Islet precursor cell (in vitro differentiated cells): Measurements from ENCODE around the gene CNTN5.
A peak's percentile ranks its signal among the peaks of the same experiment; 100 is the strongest.

Experiments
- DNase-seq: peaks from one replicate; pipeline ENCODE4 v3.0.0-alpha.2; 2018

CNTN5 gene

DNA sequence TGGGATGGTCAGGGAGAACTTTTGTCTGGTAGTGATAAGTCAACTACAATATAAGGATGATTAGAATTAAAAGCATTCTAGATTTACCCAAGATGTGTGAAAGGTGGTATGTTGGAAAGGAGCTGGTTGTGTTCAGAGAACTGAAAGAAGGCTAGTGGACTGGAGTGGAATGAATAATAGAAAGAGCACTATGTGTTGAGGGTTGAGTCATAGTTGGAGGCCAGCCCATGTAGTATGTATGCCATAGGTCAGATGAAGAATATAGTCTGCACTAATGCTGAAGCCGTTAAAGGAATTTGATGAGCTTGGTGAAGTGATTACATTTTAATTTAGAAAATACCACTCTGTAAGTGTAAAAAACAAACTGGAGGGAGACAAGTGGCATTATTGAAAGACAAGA, 514.1 kb downstream of the CNTN5 start:
- no peak for DNase-seq

DNA sequence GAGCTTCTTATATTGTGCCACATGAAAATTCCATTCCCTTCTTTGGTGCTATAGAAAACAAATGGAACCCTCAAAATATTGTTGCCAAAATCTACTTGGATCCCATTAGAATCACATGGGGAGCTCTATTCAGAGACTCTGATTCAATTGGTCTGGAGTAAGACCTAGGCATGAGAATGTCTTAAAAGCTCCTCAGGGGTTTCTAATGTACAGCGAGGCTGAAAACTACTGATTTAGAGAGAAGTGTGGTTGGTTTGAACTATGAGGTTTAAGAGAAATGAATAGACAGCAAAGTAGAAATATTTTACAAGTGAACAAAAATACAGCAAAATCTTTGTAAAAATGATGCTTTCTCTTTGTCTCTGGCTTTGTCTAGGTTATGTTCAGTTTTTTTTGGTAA, 514.7 kb downstream of the CNTN5 start:
- no peak for DNase-seq

DNA sequence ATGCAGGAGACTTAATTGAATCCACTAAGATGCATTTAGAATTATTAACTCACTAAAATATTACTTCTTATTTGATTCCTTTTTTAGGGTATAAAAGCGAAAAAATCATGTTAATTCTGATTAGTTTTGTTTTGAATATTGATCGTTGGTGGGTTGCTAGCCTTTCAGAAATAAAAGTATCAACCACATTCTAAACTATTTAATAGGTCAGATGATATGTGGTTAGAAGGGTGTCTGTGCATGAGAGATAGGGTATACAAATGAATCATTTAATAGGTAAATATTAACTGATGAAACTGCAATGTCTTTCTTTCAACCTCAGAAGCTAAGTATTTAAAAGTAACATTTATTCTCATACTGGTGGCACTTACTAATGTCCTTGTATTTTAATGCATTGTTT, 515.1 kb downstream of the CNTN5 start:
- no peak for DNase-seq

DNA sequence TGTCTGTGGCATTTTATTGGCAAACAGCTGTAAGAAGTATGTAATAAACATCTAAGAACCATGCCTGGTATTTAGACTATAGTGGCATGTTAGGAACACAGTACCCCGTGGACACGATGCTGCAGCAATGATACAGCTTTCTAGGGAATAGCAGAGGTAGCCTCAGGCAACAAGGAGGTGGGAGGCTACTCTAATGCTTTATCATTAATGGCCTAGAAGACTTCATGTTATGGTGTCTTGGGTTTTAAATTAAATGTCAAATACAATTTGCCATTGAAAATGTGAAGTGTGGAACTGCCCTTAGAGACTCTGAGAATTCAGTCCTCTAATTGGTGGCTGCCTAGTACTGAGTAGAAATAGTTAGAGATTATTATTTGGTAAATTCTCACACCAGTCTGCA, 516.9 kb downstream of the CNTN5 start:
- no peak for DNase-seq

DNA sequence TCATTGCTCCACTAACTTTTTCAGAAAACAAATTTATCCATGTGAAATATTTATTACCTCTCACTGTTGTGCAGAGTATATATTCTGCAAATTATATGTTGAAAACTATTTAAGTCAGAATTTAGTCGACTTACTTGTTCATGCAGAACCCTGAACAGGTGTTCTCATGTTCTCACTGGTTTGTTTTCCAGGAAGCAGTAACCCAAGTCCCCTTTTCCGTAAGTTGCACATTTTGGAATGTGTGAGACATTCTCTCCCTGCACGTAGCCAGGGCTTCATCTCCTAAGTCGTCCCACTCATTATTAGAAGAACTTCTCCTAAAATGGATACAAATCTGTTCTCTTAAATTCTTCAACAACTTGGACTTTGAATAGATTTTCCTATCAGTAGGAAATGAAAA, 524.9 kb downstream of the CNTN5 start:
- DNase-seq = no peak

DNA sequence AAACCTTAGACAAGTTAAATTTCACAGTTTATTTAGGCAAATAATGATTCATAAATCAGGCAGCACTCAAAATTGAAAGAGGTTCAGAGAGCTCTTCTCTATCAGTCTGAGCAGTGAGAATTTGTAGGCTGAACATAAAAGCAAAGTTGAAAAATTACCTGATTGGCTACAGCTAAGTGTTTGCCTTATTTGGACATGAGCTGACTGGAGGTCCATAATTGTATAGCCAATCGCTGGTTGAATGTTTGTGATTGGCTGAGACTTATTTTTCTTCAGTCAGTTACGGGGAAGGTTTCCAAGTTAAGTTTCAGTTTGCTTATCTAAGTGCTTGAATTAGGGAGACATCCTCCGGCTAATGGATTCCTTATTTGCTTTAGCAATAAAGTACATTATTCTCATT, 527.5 kb downstream of the CNTN5 start:
- no peak for DNase-seq

DNA sequence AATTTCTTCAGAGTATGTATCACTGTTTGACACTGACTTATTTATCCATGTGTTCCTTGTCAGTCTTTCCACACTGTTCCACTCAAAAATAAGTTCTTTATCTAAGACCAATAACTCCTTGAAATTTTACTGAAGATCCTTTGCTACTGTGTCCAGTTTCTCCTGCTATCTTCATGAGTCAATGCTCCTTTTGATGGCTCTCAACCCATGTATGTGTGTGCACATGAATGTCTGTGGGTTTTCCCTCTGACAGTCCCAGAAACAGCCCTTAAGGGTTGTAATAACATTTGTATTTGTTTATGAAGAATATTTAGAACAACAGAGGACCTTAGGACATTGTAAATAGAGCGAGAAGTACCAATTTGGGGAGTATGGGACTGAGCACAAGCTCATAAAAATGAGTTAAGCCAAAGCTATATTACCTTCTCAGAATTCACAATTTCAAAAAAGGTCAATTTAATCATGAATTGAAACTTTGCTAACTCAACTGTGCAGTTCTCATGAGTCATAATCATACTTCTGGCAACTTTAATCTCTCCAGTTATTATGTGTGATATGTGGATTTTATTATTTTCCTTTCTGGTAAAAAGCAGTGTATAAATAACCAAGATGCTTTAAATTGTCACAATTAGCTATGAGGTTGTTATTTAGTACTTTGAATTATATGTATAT, 533.6 kb downstream of the CNTN5 start:
- no peak for DNase-seq

DNA sequence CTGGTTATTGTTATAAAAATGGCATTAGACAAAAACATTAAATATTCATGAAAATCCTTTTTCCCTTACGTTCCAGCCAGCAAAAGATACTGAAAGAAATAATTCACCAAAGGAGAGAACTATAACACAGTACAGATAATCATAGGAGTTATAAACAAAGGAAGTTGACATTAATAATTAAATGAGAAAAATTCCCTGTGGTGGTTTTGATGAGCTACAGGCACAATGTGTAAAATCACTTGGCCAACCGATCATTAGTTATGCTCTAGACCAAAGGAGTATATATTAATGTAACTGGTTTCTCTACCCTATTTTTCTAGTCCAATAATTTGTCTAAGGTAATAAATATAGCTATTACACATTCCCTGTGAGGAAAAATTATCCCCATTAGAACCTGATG, 534.7 kb downstream of the CNTN5 start:
- DNase-seq = no peak

DNA sequence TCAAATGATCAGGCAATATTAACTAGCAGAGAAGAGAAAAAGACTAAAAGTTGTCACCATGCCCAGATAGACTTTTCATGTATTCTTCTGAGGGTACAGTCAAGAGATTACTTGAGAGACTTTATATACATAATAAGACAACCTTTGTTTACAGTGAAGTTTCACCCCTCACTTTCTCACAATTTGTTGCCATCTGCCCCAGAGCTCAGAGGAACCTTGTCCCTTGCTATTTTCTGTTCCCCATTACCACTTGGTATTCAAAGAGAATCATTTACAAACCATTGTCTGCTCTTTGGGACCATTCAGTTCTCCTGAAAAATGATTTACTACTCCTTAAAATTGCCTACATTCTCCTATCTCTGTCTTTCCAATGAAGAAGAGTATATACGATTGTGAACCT, 544.6 kb downstream of the CNTN5 start:
- DNase-seq = no peak

DNA sequence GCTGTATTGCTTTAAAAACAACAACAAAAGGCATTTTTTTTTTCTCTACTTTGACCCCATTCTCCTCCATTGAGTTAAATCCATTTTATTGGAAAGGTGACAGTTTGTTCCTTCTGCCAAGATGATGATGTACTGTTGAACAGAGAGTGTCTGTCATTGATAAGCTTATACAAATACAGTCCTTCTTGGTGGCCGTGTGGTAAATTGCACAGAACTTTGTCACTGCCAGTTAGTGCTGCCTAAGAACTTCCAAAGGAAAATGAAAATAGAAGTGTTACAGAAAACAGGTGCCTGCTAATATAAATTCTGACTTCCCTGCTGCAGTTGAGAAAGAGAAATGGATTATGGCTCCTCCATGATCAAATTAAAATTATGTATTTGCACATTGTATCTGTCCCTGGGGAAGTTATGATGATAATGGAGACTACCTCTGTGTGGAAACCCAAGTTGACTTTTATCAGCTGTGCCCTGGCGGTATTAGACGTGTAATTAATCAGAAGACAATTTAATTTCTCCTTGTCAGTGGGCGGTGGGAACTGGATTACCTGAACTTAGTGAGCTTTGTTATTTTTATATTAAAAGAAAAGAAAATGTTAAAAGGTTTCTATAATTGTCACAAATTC, 546.7 kb downstream of the CNTN5 start:
- no peak for DNase-seq

DNA sequence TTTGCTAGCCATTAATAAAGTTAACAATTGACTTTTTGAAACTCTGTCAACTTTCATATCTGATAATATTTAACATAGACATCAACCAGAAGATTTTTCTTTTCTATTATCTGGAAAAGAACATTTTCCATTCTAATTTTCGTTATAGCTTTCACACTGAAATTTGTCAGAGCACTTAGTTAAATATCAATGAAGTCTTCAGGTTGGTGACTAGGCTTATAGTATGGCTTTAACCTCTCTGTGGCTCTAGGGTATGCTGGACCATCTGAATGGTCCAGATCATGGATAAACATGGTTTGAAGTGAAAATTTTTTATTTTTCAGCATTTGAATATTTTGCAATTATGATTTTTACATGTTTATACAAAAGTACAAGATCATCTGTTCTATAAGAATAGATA, 548.1 kb downstream of the CNTN5 start:
- no peak for DNase-seq

DNA sequence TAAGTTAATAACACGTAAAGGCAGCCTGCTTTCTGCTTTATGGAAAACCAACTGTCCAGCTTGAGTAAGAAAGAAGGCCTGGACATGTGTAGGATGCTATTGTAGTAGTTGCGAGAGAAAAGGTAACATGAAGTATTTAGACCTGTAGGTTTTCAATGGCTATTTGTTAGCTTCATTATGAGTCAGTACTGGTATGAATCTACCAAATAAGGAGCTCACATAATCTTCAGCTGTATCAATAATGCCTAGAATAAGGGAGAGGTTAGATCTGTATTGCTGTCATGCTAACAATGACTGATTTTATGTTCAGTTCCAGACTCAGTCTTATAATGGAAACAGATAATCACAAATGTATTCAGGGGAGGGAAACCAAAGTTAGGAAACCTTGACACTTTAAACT, 550.3 kb downstream of the CNTN5 start:
- no peak for DNase-seq

DNA sequence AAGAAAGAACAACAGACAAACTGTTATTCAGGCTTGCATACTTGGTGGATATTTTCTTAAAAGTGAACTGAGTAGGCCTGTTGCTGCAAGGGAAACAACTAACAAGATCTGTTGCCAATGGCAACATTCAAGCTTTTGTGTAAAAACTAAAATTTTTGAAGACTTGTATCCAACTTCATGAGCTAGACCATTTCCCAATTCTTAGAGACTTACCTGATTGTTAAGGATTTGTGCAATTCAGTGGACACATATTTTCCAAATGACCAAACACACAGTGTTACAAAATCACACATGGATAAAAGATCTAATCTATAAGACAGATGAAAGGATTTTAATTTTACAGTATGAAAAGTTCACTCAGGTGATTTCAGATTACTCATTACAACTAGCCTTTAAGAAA, 564.1 kb downstream of the CNTN5 start:
- no peak for DNase-seq

DNA sequence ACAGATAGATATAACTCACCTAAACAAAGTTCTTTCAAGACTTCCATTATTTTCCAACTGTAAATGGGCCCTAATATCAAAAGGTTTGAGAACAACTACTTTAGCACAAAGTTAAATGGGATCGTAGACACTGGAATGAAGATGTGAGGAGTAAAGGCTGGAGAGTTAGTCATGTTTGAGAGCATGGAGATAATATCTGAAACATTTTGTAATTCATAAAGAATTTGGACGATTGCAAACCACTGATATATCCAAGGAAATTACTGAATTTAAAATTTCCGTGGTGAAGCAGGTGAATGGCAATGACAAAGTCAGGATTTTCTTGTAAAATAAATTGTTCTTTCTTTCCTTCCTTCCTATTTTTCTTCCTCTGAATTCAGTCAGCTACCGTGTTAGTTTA, 564.9 kb downstream of the CNTN5 start:
- no peak for DNase-seq

DNA sequence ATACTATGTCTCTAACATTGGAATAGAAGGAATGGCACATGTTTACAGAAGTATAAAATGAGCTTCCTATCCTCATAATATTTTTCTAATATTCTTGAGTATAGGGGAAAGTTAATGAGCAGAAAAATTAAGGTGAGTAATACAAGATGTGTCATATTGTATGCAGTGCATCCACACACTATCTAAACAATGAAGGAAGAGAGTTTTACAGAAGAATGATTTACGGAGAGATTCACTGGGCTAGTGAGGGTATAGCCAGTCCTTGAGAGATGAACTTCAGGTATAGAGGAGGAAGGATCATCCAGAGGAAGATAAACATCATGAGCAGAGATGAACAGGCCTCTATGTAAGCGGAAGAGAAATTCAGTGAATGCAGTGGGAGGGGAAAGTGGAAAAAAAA, 569.0 kb downstream of the CNTN5 start:
- no peak for DNase-seq

DNA sequence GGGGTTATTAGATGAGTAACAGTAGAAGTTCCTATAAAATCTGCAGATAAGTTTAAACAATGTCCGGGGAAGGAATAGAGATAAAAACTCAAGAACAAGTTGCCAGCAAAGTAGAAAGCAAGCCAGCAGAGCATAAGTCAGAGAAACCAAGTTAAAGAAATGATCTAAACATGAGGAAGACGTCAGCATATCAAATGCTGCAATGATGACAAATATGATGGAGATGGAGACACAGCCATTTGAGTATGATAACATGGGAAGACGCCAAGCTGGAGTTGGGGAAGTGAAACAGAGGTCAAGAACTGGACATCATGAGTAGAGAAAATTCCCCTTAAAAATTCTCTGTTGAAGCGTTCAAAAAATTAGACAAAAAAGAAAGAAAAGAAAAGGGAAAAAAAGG, 571.5 kb downstream of the CNTN5 start:
- no peak for DNase-seq

DNA sequence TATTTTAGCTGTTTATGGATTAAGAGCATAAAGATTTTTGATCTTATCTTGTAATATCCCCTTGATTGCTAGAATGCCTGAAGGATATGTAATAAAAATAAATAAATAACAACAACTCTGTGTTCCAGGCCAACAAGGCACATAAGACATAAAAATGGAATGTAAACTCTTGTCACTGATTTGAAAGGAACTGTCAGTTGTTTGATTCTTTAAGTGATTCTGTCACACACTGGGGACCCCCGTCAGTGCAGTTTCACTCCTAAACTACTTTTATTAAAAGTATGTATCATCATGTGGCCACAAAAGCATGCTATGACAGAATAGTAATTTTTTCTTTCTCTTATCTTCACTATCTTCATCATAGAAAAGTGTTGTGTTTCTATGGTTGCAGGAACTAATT, 572.4 kb downstream of the CNTN5 start:
- DNase-seq = no peak

DNA sequence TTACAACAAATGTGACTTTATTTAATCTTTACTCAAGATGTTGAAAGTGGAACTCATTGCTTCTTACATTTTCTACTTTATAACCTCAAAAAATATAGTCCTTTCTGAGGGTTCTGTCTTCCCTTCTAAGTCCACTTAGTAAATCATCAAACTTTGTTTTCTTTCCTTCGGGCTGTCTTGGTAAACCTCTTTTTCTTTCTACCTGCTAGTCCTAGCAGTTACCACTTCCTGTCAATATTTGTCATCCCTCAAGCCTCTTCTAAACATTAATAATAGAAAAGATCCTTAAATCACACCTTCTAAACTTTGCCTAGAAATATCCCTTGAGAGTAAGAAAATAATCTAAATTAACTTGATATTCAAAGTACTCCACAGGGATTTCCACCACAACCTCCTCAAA, 580.4 kb downstream of the CNTN5 start:
- DNase-seq = no peak

DNA sequence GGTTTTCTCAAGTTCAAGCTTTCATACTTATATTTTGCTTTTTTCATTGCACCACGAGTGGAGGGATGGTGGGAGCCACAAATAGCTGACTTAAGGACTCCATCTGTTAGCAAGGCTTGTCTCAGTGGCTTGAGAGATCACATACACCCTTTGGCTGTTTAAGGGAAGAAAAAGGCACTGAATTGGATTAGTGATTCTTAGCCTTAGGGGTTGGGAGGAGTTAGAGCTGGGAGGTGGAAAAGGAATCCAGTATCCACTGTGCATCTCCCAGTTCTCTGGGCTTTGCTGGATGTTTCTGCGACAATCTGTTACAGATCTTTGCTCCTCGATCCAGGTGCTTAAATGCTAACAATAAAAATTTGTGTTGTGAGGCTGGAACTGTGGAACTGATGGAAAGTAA, 593.6 kb downstream of the CNTN5 start:
- peak; percentile 49 for DNase-seq

DNA sequence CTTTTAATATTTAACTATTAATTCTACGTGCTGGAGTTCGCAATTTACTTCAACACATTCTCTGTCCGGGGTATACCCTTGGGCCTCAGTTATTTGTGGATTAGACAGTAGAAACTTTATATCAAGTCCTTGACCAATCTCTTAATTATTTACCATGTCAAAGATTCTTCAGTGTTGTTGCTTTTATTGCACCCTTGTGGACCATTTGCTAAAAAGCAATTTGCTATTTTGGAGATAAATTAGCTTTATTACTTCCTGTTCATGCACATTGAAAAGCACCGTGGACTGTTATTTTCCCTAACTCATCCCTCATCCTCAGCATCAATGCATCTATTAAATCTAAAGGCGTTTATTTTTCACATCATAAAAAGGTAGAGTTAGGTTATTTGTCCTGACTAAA, 609.9 kb downstream of the CNTN5 start:
- no peak for DNase-seq

DNA sequence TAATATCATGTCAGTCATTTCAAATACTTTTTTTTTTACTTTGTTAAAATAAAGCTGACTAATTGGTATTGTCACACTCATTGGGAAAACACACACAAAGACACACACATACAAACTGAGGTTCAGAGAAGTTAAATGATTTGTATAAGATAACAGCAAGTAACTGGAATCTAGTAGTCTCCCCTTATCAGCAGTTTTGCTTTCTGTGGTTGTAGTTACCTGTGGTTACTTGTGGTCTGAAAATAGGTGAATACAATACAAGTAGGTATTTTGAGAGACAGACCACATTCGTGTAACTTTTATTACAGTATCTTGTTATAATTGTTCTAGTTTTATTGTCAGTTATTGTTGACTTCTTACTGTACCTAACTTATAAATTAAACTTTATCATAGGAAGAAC, 610.9 kb downstream of the CNTN5 start:
- DNase-seq = no peak

DNA sequence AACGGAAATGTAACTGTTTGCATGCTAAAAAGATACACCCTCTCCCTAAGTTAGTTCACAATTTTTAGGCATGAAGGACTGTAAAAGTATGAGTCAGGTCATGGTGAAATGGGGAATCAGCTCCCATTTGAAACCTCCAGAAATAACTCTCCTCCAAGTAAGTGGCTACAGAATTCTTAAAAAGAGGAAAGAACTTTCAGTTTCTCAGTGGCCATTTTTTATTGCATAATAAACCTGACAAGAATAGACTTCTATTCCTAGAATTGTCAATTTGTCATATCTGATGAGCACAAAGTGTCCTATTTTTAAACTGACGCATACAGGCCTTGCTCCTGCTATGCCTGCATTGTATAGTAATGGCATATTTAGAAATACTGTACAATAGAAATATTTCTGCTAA, 612.2 kb downstream of the CNTN5 start:
- DNase-seq = no peak

DNA sequence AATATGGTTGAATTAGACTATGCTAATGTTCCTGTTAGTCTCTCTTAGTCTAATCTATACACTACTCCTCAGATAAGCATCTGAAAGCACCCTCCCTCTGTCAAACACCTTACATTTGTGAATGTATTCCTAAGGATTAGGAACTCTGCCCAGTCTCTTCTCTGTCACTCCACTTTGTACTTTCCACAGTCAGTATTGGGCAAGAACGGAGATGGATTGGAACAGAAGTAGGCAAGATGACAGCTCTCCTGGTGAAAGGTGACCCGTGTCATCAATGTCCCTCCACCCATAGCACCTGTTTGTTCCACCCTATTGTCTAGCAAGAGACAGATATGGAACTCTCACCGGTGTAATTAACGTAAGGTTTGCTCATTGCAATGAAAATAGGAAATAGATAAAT, 613.8 kb downstream of the CNTN5 start:
- no peak for DNase-seq

DNA sequence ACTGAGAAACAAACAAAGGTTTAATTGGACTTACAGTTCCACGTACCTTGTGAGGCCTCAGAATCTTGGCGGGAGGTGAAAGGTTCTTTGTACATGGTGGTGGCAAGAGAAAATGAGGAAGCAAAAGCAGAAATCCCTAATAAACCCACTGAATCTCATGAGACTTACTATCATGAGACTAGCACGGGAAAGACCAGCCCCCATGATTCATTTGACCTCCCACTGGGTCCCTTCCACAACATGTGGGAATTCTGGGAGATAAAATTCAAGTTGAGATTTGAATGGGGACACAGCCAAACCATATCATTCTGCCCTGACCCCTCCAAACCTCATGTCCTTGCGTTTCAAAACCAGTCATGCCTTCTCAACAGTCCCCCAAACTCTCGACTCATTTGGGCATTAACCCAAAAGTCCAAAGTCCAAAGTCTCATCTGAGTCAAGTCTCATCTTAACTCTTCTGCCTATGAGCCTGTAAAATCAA, 617.4 kb downstream of the CNTN5 start:
- DNase-seq = no peak

DNA sequence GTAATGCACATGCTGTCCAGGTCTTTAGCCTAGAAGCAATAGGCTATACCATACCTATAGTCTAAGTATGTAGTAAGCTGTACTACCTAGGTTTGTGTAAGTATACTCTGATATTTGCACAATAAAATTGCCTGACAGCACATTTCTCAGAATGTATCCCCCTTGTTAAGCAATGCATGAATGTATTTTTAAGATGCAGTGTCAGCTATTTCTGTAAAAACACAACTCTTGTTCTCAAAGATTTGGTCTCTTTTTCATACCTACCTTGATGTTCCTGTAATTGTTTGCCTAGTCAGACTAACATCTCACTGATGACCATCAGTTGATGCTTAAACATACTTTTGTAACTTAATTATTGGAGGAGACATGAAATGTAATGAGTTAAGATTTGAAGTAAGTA, 619.9 kb downstream of the CNTN5 start:
- no peak for DNase-seq
